Left lung (tissue), 10 donors: ENCODE measurements around the gene CHST9. TPM values are rescaled to one million over a fixed set of nuclear protein-coding genes. Genes with fewer than 3 reads are reported as not detected.

Experiments used
- ATAC-seq: fragments of 200-7000 bp; cut with Tn5 transposase; one replicate; pipeline ENCODE4 v1.9.1; 2020; ENCODE audit warnings: moderate library complexity
- DNase-seq, 4 donors: peaks; one replicate each; pipeline ENCODE4 v3.0.0-alpha.2; 2013 to 2020
- H3K27ac ChIP-seq, 2 donors: fragments of 200-600 bp; sonication (generic) in 1 of 2; one replicate each; pipeline versions ENCODE4 v1.5.0 to v1.8.0; 2020 to 2021
- H3K27me3 ChIP-seq, 2 donors: fragments of 200-600 bp; sonication (generic) in 1 of 2; one replicate each; pipeline versions ENCODE4 v1.5.0 to v1.8.0; 2020 to 2021
- H3K36me3 ChIP-seq, 2 donors: fragments of 200-600 bp; sonication (generic) in 1 of 2; one replicate each; pipeline versions ENCODE4 v1.5.0 to v1.8.0; 2020 to 2021
- H3K4me1 ChIP-seq, 2 donors: fragments of 200-600 bp; one replicate each; pipeline ENCODE4 v1.8.0; 2021
- H3K4me3 ChIP-seq, 2 donors: fragments of 200-600 bp; sonication (generic) in 1 of 2; one replicate each; pipeline versions ENCODE4 v1.5.0 to v1.8.0; 2020 to 2021; ENCODE audit warnings: mild to moderate bottlenecking in 1 of 2
- H3K9me3 ChIP-seq, 2 donors: fragments of 200-600 bp; sonication (generic) in 1 of 2; one replicate each; pipeline versions ENCODE4 v1.5.0 to v1.8.0; 2020 to 2021
- CTCF ChIP-seq, 2 donors: fragments of 200-600 bp; sonication (generic) in 1 of 2; IDR thresholded peaks; one replicate each; pipeline versions ENCODE4 v1.5.0 to v1.8.0; 2021; ENCODE audit warnings: antibody characterized with exemption in 2 of 2
- intact Hi-C, 2 donors: fragments of 100-400 bp; cut with DNase I; formaldehyde crosslinking; loops; one replicate each; pipeline versions ENCODE4 v1.11.2 to v1.14.2; 2022
- polyA plus RNA-seq, 6 donors: library from polyadenylated mRNA; unstranded; fragments of 120-200 nt; gene quantifications; one replicate each; pipeline ENCODE4 v1.2.1, GENCODE V29; 2013; ENCODE audit not compliant: insufficient read length in 6 of 6
- total RNA-seq, 2 donors: library from RNA; stranded (reverse); fragmentation: NEBNext Ultra II Directional; extraction: Animal tissue kit (Norgen Biotek cat#: 25700); gene quantifications; one replicate each; pipeline ENCODE4 v1.2.1, GENCODE V29; 2021
- donor health status: DM: no; HTN: yes; CAD: no.
- donor health status: DM: no; HTN: no; CAD: no.

Gene CHST9
- total and polyA plus RNA-seq, 8 donors: 0.12 to 4.2 (median 2.6) TPM

GRCh38 chr18:26970637-26971036, 214.5 kb downstream of the CHST9 start:
- DNase-seq: no peak

GRCh38 chr18:26965206-26965605, 219.9 kb downstream of the CHST9 start:
- Histone ChIP-seq H3K4me3 (no peak overlapping the region), H3K9me3 (no peaks in the 10 kb centered on the region), H3K36me3 (no peaks in the 10 kb centered on the region), H3K4me1 (no peaks in the 10 kb centered on the region), H3K27me3 (no peaks in the 10 kb centered on the region), H3K27ac (no peak overlapping the region)
- DNase-seq: no peak
- intact Hi-C loops: no loop called here
- ATAC-seq: no peak
- no peak for TF ChIP-seq CTCF (IDR thresholded peaks at IDR 0.05)

More at GRCh38 chr18:26970637-26971036, 214.5 kb downstream of the CHST9 start:
- no peaks in the 10 kb centered on the region for H3K4me1 ChIP-seq
- TF ChIP-seq CTCF (IDR thresholded peaks at IDR 0.05): no peak
- no peak overlapping the region for H3K4me3 ChIP-seq
- H3K36me3 ChIP-seq: no peaks in the 10 kb centered on the region
- no peaks in the 10 kb centered on the region for H3K27me3 ChIP-seq
- ATAC-seq: no peak
- no peak overlapping the region for H3K27ac ChIP-seq
- H3K9me3 ChIP-seq: no peaks in the 10 kb centered on the region
- intact Hi-C loops: no loop called here

GRCh38 chr18:26963292-26963691, 221.8 kb downstream of the CHST9 start:
- Histone ChIP-seq H3K36me3 (no peaks in the 10 kb centered on the region), H3K9me3 (no peaks in the 10 kb centered on the region), H3K27me3 (no peaks in the 10 kb centered on the region), H3K27ac (no peak overlapping the region), H3K4me1 (no peaks in the 10 kb centered on the region), H3K4me3 (no peak overlapping the region)
- ATAC-seq (peak; percentile 91), DNase-seq (peak in 1 of 4 donors; percentile 24)
- peak in 1 of 2 donors; percentile 26 for TF ChIP-seq CTCF (IDR thresholded peaks at IDR 0.05)
- intact Hi-C loops: no loop called here

- no peak for TF ChIP-seq CTCF (IDR thresholded peaks at IDR 0.05)
- ATAC-seq (no peak), DNase-seq (no peak)
- H3K4me1 ChIP-seq: no peaks in the 10 kb centered on the region
- H3K9me3 ChIP-seq: no peaks in the 10 kb centered on the region
- intact Hi-C loops: no loop called here
- no peak overlapping the region for H3K4me3 ChIP-seq
- no peaks in the 10 kb centered on the region for H3K36me3 ChIP-seq
- H3K27ac ChIP-seq: no peak overlapping the region
- no peaks in the 10 kb centered on the region for H3K27me3 ChIP-seq
These were observed 223.3 kb downstream of the CHST9 start for GRCh38 chr18:26961839-26962238.

DNA sequence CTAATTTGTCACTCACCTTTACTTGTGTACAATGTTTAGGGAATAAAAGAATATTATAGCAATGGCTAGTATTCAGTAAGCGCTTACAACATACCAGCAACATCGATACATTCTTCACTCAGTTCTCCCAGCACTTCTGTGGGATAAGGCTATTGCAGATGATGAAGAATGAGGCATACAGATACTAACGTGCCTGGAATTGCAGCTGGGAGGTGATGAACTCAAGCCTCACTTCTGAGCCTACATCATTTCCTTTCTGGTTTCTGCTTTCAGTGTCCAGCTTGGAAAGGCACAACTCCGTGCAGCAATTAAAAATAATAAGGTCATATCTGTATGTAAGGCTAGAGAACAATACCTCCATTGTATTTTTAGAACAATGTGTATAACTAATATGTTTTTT, 224.2 kb downstream of the CHST9 start:
- Histone ChIP-seq H3K27me3 (no peaks in the 10 kb centered on the region), H3K36me3 (no peaks in the 10 kb centered on the region), H3K4me3 (no peak overlapping the region), H3K9me3 (no peaks in the 10 kb centered on the region), H3K4me1 (no peaks in the 10 kb centered on the region), H3K27ac (no peak overlapping the region)
- DNase-seq (no peak), ATAC-seq (no peak)
- no peak for TF ChIP-seq CTCF (IDR thresholded peaks at IDR 0.05)
- intact Hi-C loops: no loop called here
